Endothelial cell of umbilical vein (primary cell): Measurements from ENCODE around the gene FOXJ1. TPM values are rescaled to one million over a fixed set of nuclear protein-coding genes. Genes with fewer than 3 reads are reported as not detected.

ENCODE experiments used
- BruUV-seq: library from RNA; stranded (reverse); fragments of 400-500 nt; replicated peaks from 2 replicates; lab custom pipeline; 2021; lab: Mats Ljungman, UMichigan
- CTCF ChIA-PET: fragments of 300-600, 350-600 bp; sonication (Branson Sonifier 250); formaldehyde crosslinking; loops from one replicate; lab custom pipeline; 2021; ENCODE audit warnings: antibody characterized with exemption, inconsistent platforms; lab: Charles Lee
- POLR2A ChIA-PET: fragments of 300-600, 350-600 bp; sonication (Branson Sonifier 250); formaldehyde crosslinking; loops from one replicate; lab custom pipeline; 2021; ENCODE audit warnings: antibody characterized with exemption, inconsistent platforms; lab: Charles Lee
- DNase-seq: peaks from one replicate; pipeline ENCODE4 v3.0.0-alpha.2; 2011; ENCODE audit warnings: low read depth, low spot score
- FAIRE-seq: peaks from 2 replicates; lab custom pipeline; 2011; peaks lifted over from hg19 to GRCh38; lab: Jason Lieb, UNC
- H2AFZ ChIP-seq: 2 replicates; pipeline ENCODE4 v1.6.0; 2012; ENCODE audit warnings: low read depth, low read length, control low read depth, inconsistent platforms
- H3K27ac ChIP-seq: 2 replicates; pipeline ENCODE4 v1.5.1; 2011; ENCODE audit warnings: low read depth, mild to moderate bottlenecking, control low read depth, low read length, moderate library complexity; ENCODE audit not compliant: insufficient read depth
- H3K27me3 ChIP-seq, 2 experiments: 2 replicates each; pipeline versions ENCODE4 v1.6.0 to v1.6.1; 2011; ENCODE audit warnings: low read length in 2 of 2, mixed read lengths in 1 of 2; ENCODE audit not compliant: control insufficient read depth in 2 of 2, insufficient read depth in 2 of 2
- H3K36me3 ChIP-seq, 2 experiments: 2 replicates in 1 of 2; 3 replicates in 1 of 2; pipeline ENCODE4 v1.5.1; 2011; ENCODE audit warnings: low read length in 2 of 2, mild to moderate bottlenecking in 1 of 2, moderate library complexity in 1 of 2; ENCODE audit not compliant: control insufficient read depth in 2 of 2, insufficient read depth in 2 of 2; ENCODE audit errors: extremely low read depth in 1 of 2
- H3K4me1 ChIP-seq: 3 replicates; pipeline ENCODE4 v1.5.1; 2011; ENCODE audit warnings: mild to moderate bottlenecking, low read length; ENCODE audit not compliant: control insufficient read depth, insufficient read depth; ENCODE audit errors: extremely low read depth
- H3K4me2 ChIP-seq: 2 replicates; pipeline ENCODE4 v1.6.1; 2011; ENCODE audit warnings: low read length, control low read depth, mixed read lengths; ENCODE audit not compliant: insufficient read depth
- H3K4me3 ChIP-seq, 3 experiments: fragments of 200-600 bp in 1 of 3; sonication (generic), shearing (Covaris generic) in 1 of 3; replicated peaks in 1 of 3; 2 replicates each; pipeline ENCODE4 v1.5.1; 2011 to 2016; ENCODE audit warnings: control low read depth in 3 of 3, low read length in 3 of 3, mild to moderate bottlenecking in 2 of 3, inconsistent platforms in 1 of 3, low read depth in 1 of 3, moderate library complexity in 1 of 3; ENCODE audit not compliant: insufficient read depth in 1 of 3
- H3K79me2 ChIP-seq: 2 replicates; pipeline ENCODE4 v1.6.0; 2012; ENCODE audit warnings: low read length, inconsistent platforms; ENCODE audit not compliant: control insufficient read depth, insufficient read depth
- H3K9ac ChIP-seq: replicated peaks from 2 replicates; pipeline ENCODE3; 2011; ENCODE audit warnings: low read length, control low read depth; ENCODE audit not compliant: insufficient read depth; ENCODE audit errors: extremely low read depth
- H3K9me1 ChIP-seq: replicated peaks from 3 replicates; pipeline ENCODE4 v1.6.0; 2011; ENCODE audit warnings: mild to moderate bottlenecking, low read length; ENCODE audit not compliant: control insufficient read depth, insufficient read depth; ENCODE audit errors: extremely low read depth
- H3K9me3 ChIP-seq: replicated peaks from 2 replicates; pipeline ENCODE4 v1.5.1; 2012; ENCODE audit warnings: low read length, inconsistent platforms; ENCODE audit not compliant: control insufficient read depth, insufficient read depth
- H4K20me1 ChIP-seq: replicated peaks from 2 replicates; pipeline ENCODE3; 2011; ENCODE audit warnings: mild to moderate bottlenecking, low read length; ENCODE audit not compliant: control insufficient read depth, insufficient read depth; ENCODE audit errors: extremely low read depth
- FOS ChIP-seq: IDR thresholded peaks from 2 replicates; pipeline ENCODE4 v1.6.1; 2011; ENCODE audit warnings: mild to moderate bottlenecking, low read length, moderate library complexity, borderline replicate concordance; ENCODE audit not compliant: insufficient read depth
- POLR2A ChIP-seq: IDR thresholded peaks from 2 replicates; pipeline ENCODE4 v1.6.1; 2012; ENCODE audit warnings: low read depth, mild to moderate bottlenecking, control low read depth, low read length
- dilution Hi-C: fragments of 300-500 bp; cut with MboI; formaldehyde crosslinking; loops from one replicate; pipeline ENCODE4 v1.15.0; 2019; ENCODE audit warnings: low sequenced_read_pairs; ENCODE audit not compliant: extremely low pct_ligation_motif_present
- intact Hi-C: fragments of 100-400 bp; cut with micrococcal nuclease; formaldehyde crosslinking; loops from one replicate; pipeline ENCODE4 v1.10.0; 2022
- polyA plus RNA-seq, 4 experiments: library from polyadenylated mRNA; depleted of rRNA in 3 of 4; stranded (reverse) in 3 of 4; unstranded in 1 of 4; fragments of >200 nt; gene quantifications; 2 replicates each; pipeline versions ENCODE4 v1.2.1 to v1.2.3, GENCODE V29; 2011 to 2012; ENCODE audit warnings: missing spikeins in 1 of 4
- total RNA-seq: library from RNA; stranded (reverse); gene quantifications from 2 replicates; pipeline ENCODE4 v1.2.3, GENCODE V29; 2021
- TF ChIP-seq, protein P1 (sequence below): IDR thresholded peaks from 2 replicates; pipeline ENCODE4 v1.6.1; 2011; ENCODE audit not compliant: insufficient read depth, insufficient read length
- TF ChIP-seq, protein P2 (sequence below), 2 donors: IDR thresholded peaks; 1 replicate in 1 of 2; 2 replicates in 1 of 2; pipeline ENCODE4 v1.5.1; 2011; ENCODE audit warnings: low read length in 2 of 2, mild to moderate bottlenecking in 2 of 2, moderate library complexity in 2 of 2, control low read depth in 1 of 2, inconsistent platforms in 1 of 2, low read depth in 1 of 2; ENCODE audit not compliant: insufficient read depth in 1 of 2; ENCODE audit errors: extremely low read depth in 1 of 2

FOXJ1 gene
- total and polyA plus RNA-seq, 2 donors (not counting 3 experiments of a cell fraction or from before 2014, with no cell fraction given): not detected

DNA sequence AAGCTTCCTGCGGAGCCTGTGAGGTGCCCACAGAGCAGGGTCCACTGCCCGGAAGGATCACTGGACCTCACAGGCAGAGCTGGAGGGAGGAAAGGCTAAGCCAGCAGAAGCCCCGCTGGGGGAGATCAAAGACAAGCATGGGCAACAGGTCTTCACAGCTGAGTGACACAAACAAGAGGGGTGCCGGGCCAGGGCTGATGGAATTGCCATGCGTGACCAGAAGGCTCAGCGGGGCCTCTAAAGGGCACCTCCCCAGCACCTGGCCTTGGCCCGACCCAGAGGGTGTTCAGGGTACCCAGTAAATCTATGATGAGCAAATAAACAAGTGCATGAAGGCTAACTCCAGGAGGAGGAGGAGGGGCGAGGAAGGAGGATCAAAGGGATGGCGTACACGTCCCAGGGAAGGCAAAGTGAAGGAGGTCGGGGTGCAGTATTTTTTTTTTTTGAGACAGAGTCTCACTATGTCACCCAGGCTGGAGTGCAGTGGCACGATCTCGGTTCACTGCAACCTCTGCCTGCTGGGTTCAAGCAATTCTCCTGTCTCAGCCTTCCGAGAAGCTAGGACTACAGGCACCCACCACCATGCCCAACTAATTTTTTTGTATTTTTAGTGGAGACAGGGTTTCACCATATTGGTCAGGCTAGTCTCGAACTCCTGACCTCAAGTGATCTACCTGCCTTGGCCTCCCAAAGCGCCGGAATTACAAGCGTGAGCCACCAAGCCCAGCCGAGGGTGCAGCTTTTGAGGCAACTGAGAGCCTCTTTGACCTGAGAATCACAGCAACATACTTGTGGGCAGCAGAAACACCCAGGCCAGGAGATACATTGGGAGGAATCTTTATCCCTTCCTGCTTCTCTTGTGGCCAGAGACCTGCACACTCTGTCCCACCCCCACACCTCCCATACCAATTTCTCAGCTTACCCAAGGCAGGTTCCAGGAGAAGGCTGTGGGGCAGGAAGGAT, 21.4 kb downstream of the FOXJ1 start:
- Histone ChIP-seq H3K79me2 (no peaks in the 10 kb centered on the region), H3K36me3 (no peaks in the 10 kb centered on the region), H3K9me3 (no peaks in the 10 kb centered on the region), H2AFZ (no peak overlapping the region), H3K27ac (no peak overlapping the region), H3K4me1 (peaks cover 3% of the 10 kb centered on the region), H3K27me3 (no peaks in the 10 kb centered on the region), H3K4me3 (no peak overlapping the region), H4K20me1 (no peaks in the 10 kb centered on the region), H3K9ac (no peak overlapping the region), H3K9me1 (no peaks in the 10 kb centered on the region), H3K4me2 (no peak overlapping the region)
- TF ChIP-seq FOS: no peak
- TF ChIP-seq, protein P1, sequence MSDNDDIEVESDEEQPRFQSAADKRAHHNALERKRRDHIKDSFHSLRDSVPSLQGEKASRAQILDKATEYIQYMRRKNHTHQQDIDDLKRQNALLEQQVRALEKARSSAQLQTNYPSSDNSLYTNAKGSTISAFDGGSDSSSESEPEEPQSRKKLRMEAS: no peak
- TF ChIP-seq POLR2A: no peak
- TF ChIP-seq, protein P2, sequence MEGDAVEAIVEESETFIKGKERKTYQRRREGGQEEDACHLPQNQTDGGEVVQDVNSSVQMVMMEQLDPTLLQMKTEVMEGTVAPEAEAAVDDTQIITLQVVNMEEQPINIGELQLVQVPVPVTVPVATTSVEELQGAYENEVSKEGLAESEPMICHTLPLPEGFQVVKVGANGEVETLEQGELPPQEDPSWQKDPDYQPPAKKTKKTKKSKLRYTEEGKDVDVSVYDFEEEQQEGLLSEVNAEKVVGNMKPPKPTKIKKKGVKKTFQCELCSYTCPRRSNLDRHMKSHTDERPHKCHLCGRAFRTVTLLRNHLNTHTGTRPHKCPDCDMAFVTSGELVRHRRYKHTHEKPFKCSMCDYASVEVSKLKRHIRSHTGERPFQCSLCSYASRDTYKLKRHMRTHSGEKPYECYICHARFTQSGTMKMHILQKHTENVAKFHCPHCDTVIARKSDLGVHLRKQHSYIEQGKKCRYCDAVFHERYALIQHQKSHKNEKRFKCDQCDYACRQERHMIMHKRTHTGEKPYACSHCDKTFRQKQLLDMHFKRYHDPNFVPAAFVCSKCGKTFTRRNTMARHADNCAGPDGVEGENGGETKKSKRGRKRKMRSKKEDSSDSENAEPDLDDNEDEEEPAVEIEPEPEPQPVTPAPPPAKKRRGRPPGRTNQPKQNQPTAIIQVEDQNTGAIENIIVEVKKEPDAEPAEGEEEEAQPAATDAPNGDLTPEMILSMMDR (IDR thresholded peaks at IDR 0.05; ENCODE audit: extremely low read depth in 1 of 2, insufficient read depth in 1 of 2, low read depth in 1 of 2, low read length in 2 of 2): no peak
- intact Hi-C loops: loop anchor here (5.0 kb wide), 2 partner anchors 143 to 178 kb away; no protein-coding TSS in a partner anchor
- dilution Hi-C loops: no loop called here
- no peak for FAIRE-seq
- CTCF ChIA-PET: interaction anchor here (0.9 to 14.5 kb wide), 5 partner anchors 17 to 278 kb away, joined by 3 to 320 read pairs (median 5); no protein-coding TSS in a partner anchor
- no TSS peak for BruUV-seq
- POLR2A ChIA-PET: no interaction called here
- no peak for DNase-seq
